Measurements from ENCODE around the gene PAIP1.

DNA sequence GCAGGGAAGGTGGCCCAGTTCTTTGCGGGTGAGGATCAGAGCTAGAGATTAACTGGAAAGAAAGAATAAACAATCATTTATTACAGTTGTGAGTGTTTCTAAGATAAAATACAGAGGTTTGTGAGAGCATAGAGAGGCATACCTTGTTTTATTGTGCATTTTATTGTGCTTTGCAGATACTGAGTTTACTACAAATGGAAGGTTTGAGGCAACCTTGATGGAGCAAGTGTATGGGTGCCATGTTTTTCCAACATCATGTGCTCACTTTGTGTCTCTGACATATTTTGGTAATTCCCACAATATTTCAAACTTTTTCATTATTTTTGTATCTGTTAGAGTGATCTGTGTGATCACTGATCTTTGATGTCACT is 41.2 kb downstream of the PAIP1 start:
- TF ChIP-seq CTCF (IDR thresholded peaks at IDR 0.05) (no peak), POLR2A (IDR thresholded peaks at IDR 0.05) (no peak)

Measured in suprapubic skin (tissue), 3 donors.